ENCODE results near the gene IGF2. TPM values are rescaled to one million over a fixed set of nuclear protein-coding genes. Genes with fewer than 3 reads are reported as not detected.

Gene IGF2
- total and polyA plus RNA-seq, 10 of the 15 experiments (the other 5 are each of a cell fraction or from before 2014, with no cell fraction given): 0.41 TPM; not detected in 9

DNA sequence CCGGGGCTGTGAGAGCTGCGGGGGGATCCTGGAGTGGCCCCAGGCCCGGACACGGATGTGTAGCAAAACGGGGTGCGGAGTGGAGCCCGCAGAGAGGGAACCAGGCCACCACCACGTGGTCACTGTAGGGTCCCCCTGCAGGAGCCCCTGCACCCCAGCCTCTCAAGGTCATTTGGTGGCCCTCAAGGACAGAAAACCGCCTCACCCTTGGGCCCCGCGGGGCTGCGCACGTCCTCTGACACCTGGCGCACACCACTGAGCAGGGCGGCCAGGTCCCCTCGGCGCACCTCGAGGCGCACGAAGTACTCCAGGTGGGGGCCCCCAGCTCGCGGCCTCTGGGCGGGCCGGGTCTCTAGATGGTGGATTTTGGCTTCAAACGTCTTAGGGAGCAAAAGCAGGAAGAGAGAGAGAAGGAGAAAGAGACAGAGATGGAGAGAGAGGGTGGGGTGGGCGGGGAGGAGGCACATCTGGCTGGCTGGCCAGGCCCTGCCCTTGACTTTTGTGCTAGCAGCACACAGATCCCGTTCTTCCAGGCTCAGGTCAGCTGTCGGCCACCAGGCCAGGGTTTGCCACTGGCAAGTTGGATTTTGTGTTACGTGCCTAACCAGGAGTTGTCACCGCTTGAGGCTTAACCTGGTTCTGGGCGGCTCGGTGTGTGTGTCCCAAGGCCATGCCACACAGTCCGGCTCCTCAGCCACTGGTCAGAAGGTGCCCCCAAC, 29.3 kb upstream of the IGF2 start:
- ChIA-PET RAD21 (ENCODE audit: unreplicated experiment) (no interaction called here), CTCF (interaction anchor here (0.7 kb wide), 1 partner anchor 252 kb away, joined by 3 read pairs; no protein-coding TSS in a partner anchor), SMC1A (ENCODE audit: uncharacterized antibody, unreplicated experiment) (no interaction called here), POLR2A (interaction anchor here (0.6 kb wide), 1 partner anchor 16 kb away, joined by 7 read pairs; no protein-coding TSS in a partner anchor)
- ATAC-seq: no peak
- Histone ChIP-seq H3K79me2 (ENCODE audit: control insufficient read depth, insufficient read depth, low read length) (no peaks in the 10 kb centered on the region), H3K9ac (ENCODE audit: control insufficient read depth, insufficient read depth, low read length) (no peak overlapping the region), H4K20me1 (ENCODE audit: control insufficient read depth, insufficient read depth) (no peaks in the 10 kb centered on the region), H3K27ac (ENCODE audit: control insufficient read depth, insufficient read depth) (no peak overlapping the region), H3K9me3 (replicated peaks; ENCODE audit: control insufficient read depth, insufficient read depth, low read length) (no peaks in the 10 kb centered on the region), H3K4me1 (ENCODE audit: control insufficient read depth, insufficient read depth, low read length) (no peaks in the 10 kb centered on the region), H3K36me3 (ENCODE audit: control insufficient read depth in 2 of 2, insufficient read depth in 2 of 2, low read length in 1 of 2) (no peaks in the 10 kb centered on the region), H2AFZ (ENCODE audit: control insufficient read depth, low read depth, low read length) (no peak overlapping the region), H3K27me3 (replicated peaks in 1 of 2; ENCODE audit: control insufficient read depth in 2 of 2, insufficient read depth in 2 of 2, low read length in 1 of 2) (no peaks in the 10 kb centered on the region), H3K4me3 (no peak overlapping the region), H3K4me2 (ENCODE audit: control insufficient read depth, insufficient read depth) (no peak overlapping the region)
- BruUV-seq (replicated peaks): no TSS peak
- 61% methylated on average over 27 of the region's 33 CpGs for WGBS (ENCODE audit: insufficient coverage, insufficient replicate concordance, low lambda C conversion rate, missing lambda C conversion rate)
- no peak for FAIRE-seq
- in situ Hi-C loops (cut with MboI) (no loop called here), intact Hi-C loops (cut with micrococcal nuclease; ENCODE audit: unreplicated experiment) (no loop called here)
- no peak for DNase-seq (ENCODE audit: low read depth, low spot score)
- TF ChIP-seq EZH2 (IDR thresholded peaks at IDR 0.05; ENCODE audit: borderline replicate concordance, control insufficient read depth, low read depth, low read length): no peak
- TF ChIP-seq, protein P1, sequence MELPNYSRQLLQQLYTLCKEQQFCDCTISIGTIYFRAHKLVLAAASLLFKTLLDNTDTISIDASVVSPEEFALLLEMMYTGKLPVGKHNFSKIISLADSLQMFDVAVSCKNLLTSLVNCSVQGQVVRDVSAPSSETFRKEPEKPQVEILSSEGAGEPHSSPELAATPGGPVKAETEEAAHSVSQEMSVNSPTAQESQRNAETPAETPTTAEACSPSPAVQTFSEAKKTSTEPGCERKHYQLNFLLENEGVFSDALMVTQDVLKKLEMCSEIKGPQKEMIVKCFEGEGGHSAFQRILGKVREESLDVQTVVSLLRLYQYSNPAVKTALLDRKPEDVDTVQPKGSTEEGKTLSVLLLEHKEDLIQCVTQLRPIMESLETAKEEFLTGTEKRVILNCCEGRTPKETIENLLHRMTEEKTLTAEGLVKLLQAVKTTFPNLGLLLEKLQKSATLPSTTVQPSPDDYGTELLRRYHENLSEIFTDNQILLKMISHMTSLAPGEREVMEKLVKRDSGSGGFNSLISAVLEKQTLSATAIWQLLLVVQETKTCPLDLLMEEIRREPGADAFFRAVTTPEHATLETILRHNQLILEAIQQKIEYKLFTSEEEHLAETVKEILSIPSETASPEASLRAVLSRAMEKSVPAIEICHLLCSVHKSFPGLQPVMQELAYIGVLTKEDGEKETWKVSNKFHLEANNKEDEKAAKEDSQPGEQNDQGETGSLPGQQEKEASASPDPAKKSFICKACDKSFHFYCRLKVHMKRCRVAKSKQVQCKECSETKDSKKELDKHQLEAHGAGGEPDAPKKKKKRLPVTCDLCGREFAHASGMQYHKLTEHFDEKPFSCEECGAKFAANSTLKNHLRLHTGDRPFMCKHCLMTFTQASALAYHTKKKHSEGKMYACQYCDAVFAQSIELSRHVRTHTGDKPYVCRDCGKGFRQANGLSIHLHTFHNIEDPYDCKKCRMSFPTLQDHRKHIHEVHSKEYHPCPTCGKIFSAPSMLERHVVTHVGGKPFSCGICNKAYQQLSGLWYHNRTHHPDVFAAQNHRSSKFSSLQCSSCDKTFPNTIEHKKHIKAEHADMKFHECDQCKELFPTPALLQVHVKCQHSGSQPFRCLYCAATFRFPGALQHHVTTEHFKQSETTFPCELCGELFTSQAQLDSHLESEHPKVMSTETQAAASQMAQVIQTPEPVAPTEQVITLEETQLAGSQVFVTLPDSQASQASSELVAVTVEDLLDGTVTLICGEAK (IDR thresholded peaks at IDR 0.05; ENCODE audit: borderline replicate concordance): no peak
- no peak for TF ChIP-seq KAT2A (conservative IDR thresholded peaks at IDR 0.05; ENCODE audit: control insufficient read depth, low read depth, low read length)
- no peak for TF ChIP-seq EP300 (IDR thresholded peaks at IDR 0.05; ENCODE audit: borderline replicate concordance in 1 of 2, control insufficient read depth in 1 of 2, low read depth in 2 of 2, low read length in 2 of 2)
- no peak for TF ChIP-seq ZBTB4 (CRISPR knock-in tag; IDR thresholded peaks at IDR 0.05)
- TF ChIP-seq CBX5 (IDR thresholded peaks at IDR 0.05; ENCODE audit: low read depth): no peak
- no peak for TF ChIP-seq CEBPZ (IDR thresholded peaks at IDR 0.05; ENCODE audit: low read depth, low read length)
- no peak for TF ChIP-seq ZNF24 (IDR thresholded peaks at IDR 0.05)
- TF ChIP-seq SMC3 (IDR thresholded peaks at IDR 0.05; ENCODE audit: borderline replicate concordance, low read length): no peak
- no peak for TF ChIP-seq USF2 (IDR thresholded peaks at IDR 0.05; ENCODE audit: borderline replicate concordance, low read depth, low read length)

Data from GM12878 (cell line).